SU-DHL-6 (cell line): ENCODE measurements around the gene DRD4.

Experiments used
- H2AFZ ChIP-seq: fragments of 200-600 bp; sonication (generic); 2 replicates; pipeline ENCODE4 v1.6.1; 2014; ENCODE audit warnings: low read depth, mild to moderate bottlenecking, moderate library complexity, mixed read lengths, antibody characterized with exemption, low read length; ENCODE audit not compliant: severe bottlenecking
- H3F3A ChIP-seq: fragments of 200-600 bp; shearing (Covaris generic); 2 replicates; pipeline ENCODE4 v1.6.0; 2016; ENCODE audit warnings: antibody characterized with exemption, mild to moderate bottlenecking; ENCODE audit not compliant: insufficient read depth
- H3K27ac ChIP-seq: fragments of 200-600 bp; sonication (generic); 2 replicates; pipeline ENCODE4 v1.5.1; 2016; ENCODE audit warnings: low read depth, mild to moderate bottlenecking, low read length, moderate library complexity, mixed read lengths
- H3K27me3 ChIP-seq: fragments of 200-600 bp; sonication (generic), shearing (Covaris generic); 2 replicates; pipeline ENCODE4 v1.6.0; 2014; ENCODE audit warnings: mild to moderate bottlenecking, low read length
- H3K36me3 ChIP-seq: fragments of 200-600 bp; sonication (generic); 2 replicates; pipeline ENCODE4 v1.6.1; 2014; ENCODE audit warnings: mild to moderate bottlenecking, low read length, mixed read lengths
- H3K4me2 ChIP-seq: fragments of 300-600, 200-600 bp; shearing (Covaris generic), sonication (generic); 2 replicates; pipeline ENCODE4 v1.6.0; 2014; ENCODE audit warnings: low read length, low read depth, mild to moderate bottlenecking; ENCODE audit not compliant: poor library complexity, severe bottlenecking
- H3K4me3 ChIP-seq: fragments of 200-600 bp; sonication (generic); 2 replicates; pipeline ENCODE4 v1.5.1; 2014; ENCODE audit warnings: antibody characterized with exemption, low read length, mild to moderate bottlenecking, mixed read lengths; ENCODE audit not compliant: insufficient read depth, poor library complexity, severe bottlenecking
- H3K79me2 ChIP-seq: fragments of 200-600 bp; sonication (generic); 2 replicates; pipeline ENCODE4 v1.6.1; 2014; ENCODE audit warnings: mild to moderate bottlenecking, low read length, moderate library complexity; ENCODE audit not compliant: insufficient read depth
- H3K9ac ChIP-seq: fragments of 200-600 bp; sonication (generic); 2 replicates; pipeline ENCODE4 v1.7.0; 2014; ENCODE audit warnings: mild to moderate bottlenecking, low read length
- H3K9me2 ChIP-seq: fragments of 200-600 bp; sonication (generic); replicated peaks from 2 replicates; pipeline ENCODE4 v1.6.1; 2014; ENCODE audit warnings: low read length; ENCODE audit not compliant: insufficient read depth
- H3K9me3 ChIP-seq: fragments of 200-600 bp; sonication (generic); 2 replicates; pipeline ENCODE4 v1.6.1; 2014; ENCODE audit warnings: low read length, mixed read lengths; ENCODE audit not compliant: insufficient read depth
- H4K20me1 ChIP-seq: fragments of 200-600 bp; sonication (generic); 2 replicates; pipeline ENCODE4 v1.6.1; 2014; ENCODE audit warnings: low read depth, mild to moderate bottlenecking, antibody characterized with exemption, low read length, moderate library complexity, mixed read lengths
- EZH2phosphoT487 ChIP-seq: fragments of 200-600 bp; sonication (generic), shearing (Covaris generic); conservative IDR thresholded peaks from 2 replicates; pipeline ENCODE4 v1.6.1; 2018; ENCODE audit warnings: mild to moderate bottlenecking, antibody characterized with exemption, low read length, moderate library complexity, mixed read lengths
- TF ChIP-seq, protein P1 (sequence below): fragments of 200-600 bp; sonication (generic); IDR thresholded peaks from one replicate; pipeline ENCODE4 v1.5.1; 2017; ENCODE audit warnings: antibody characterized with exemption, mild to moderate bottlenecking, low read length, moderate library complexity; ENCODE audit not compliant: insufficient read depth, poor library complexity, severe bottlenecking

The DRD4 gene

GRCh38 chr11:636511-637332 lies at the start of gene DRD4:
DRD4 (plus strand) TSS chr11:637269; CDS start chr11:637305, 36 bp downstream.
- Histone ChIP-seq H2AFZ (no peak within 1 kb of the TSS), H3K27ac (no peak within 1 kb of the TSS), H3K9ac (no peak within 1 kb of the TSS), H3K36me3 (no peaks in the 10 kb centered on the region), H3K4me2 (no peak within 1 kb of the TSS), H4K20me1 (no peaks in the 10 kb centered on the region), H3K9me3 (no peaks in the 10 kb centered on the region), H3K9me2 (no peaks in the 10 kb centered on the region), H3K4me3 (no peak within 1 kb of the TSS), H3K27me3 (no peaks in the 10 kb centered on the region), H3F3A (no peaks in the 10 kb centered on the region), H3K79me2 (no peaks in the 10 kb centered on the region)
- TF ChIP-seq, protein P1, sequence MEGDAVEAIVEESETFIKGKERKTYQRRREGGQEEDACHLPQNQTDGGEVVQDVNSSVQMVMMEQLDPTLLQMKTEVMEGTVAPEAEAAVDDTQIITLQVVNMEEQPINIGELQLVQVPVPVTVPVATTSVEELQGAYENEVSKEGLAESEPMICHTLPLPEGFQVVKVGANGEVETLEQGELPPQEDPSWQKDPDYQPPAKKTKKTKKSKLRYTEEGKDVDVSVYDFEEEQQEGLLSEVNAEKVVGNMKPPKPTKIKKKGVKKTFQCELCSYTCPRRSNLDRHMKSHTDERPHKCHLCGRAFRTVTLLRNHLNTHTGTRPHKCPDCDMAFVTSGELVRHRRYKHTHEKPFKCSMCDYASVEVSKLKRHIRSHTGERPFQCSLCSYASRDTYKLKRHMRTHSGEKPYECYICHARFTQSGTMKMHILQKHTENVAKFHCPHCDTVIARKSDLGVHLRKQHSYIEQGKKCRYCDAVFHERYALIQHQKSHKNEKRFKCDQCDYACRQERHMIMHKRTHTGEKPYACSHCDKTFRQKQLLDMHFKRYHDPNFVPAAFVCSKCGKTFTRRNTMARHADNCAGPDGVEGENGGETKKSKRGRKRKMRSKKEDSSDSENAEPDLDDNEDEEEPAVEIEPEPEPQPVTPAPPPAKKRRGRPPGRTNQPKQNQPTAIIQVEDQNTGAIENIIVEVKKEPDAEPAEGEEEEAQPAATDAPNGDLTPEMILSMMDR: no peak

DNA sequence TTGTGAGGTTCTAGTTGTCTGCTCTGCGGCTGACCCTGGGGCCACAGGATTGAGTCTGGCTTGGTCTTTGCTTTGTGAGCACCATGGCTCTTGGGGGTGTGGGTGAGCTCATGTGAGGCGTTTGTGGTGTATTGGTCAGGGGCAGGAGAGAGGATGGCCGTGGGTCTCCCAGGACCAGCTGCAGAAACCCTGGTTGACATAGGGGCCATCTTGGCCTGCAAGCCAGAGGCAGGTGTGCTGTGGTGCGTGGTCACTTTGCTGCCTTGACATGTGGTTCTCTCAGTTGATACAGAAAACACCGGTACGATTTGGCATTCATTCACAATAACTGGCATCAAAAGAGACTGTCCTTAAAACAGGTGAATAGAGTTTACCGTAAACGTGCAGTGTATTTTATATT lies 49.5 kb upstream of the DRD4 start:
- TF ChIP-seq, protein P1: no peak
- no peak for TF ChIP-seq EZH2phosphoT487
- Histone ChIP-seq H3K27me3 (no peaks in the 10 kb centered on the region), H3K4me3 (no peak overlapping the region), H2AFZ (no peak overlapping the region), H3K4me2 (no peak overlapping the region), H3K9me2 (no peaks in the 10 kb centered on the region), H4K20me1 (no peaks in the 10 kb centered on the region), H3K27ac (no peak overlapping the region), H3K9ac (no peak overlapping the region), H3K36me3 (peaks cover 12% of the 10 kb centered on the region; the same call in 1 of the 2 replicates), H3K79me2 (no peaks in the 10 kb centered on the region; the same call in 1 of the 2 replicates), H3K9me3 (no peaks in the 10 kb centered on the region), H3F3A (no peaks in the 10 kb centered on the region)

DNA sequence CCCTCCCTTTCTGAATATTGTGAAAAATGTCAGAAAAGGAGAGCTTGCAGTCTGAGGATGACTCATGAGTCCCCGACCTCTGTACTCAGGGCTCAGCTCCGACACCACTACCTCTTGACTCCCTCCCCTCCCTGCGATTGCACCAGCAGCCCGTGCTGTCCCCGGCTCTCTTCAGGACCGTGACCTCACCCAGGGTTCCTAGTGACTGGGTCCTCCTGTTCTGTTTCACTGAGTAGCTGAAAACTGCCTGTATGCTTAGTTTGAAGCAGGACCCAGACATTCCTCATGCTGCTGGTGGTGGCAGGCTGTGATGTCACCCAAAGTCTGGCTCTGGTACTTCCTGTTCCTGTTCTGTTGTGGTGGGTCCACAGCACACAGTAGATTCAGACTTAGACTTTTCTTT lies 49.1 kb upstream of the DRD4 start:
- Histone ChIP-seq H3K4me2 (no peak overlapping the region), H2AFZ (no peak overlapping the region), H4K20me1 (no peaks in the 10 kb centered on the region), H3K9ac (no peak overlapping the region), H3K9me2 (no peaks in the 10 kb centered on the region), H3K36me3 (peaks cover 12% of the 10 kb centered on the region; the same call in 1 of the 2 replicates), H3K79me2 (no peaks in the 10 kb centered on the region; the same call in 1 of the 2 replicates), H3K27ac (no peak overlapping the region), H3F3A (no peaks in the 10 kb centered on the region), H3K4me3 (no peak overlapping the region), H3K9me3 (no peaks in the 10 kb centered on the region), H3K27me3 (no peaks in the 10 kb centered on the region)
- TF ChIP-seq, protein P1: no peak
- no peak for TF ChIP-seq EZH2phosphoT487
